A673 (cell line): ENCODE results near the gene GNPTAB. TPM values are rescaled to one million over a fixed set of nuclear protein-coding genes. Genes with fewer than 3 reads are reported as not detected.

Source experiments
- BruUV-seq: library from RNA; stranded (reverse); fragments of 400-500 nt; replicated peaks from 2 replicates; lab custom pipeline; 2021; lab: Mats Ljungman, UMichigan
- CTCF ChIA-PET: fragments of 300-600 bp; sonication (Branson Sonifier 250); formaldehyde crosslinking; loops from one replicate; lab custom pipeline; 2022; ENCODE audit warnings: antibody characterized with exemption; lab: Charles Lee
- POLR2A ChIA-PET: fragments of 300-600 bp; sonication (Branson Sonifier 250); formaldehyde crosslinking; loops from one replicate; lab custom pipeline; 2022; ENCODE audit warnings: antibody characterized with exemption; ENCODE audit not compliant: low non-redundant PET; lab: Charles Lee
- DNase-seq: peaks from one replicate; pipeline ENCODE4 v3.0.0-alpha.2; 2015; ENCODE audit warnings: low spot score
- H3K27ac ChIP-seq: fragments of 200-600 bp; sonication (generic); 2 replicates; pipeline ENCODE4 v1.5.1; 2016; ENCODE audit warnings: mixed run types, low read depth, mild to moderate bottlenecking, mixed read lengths, antibody characterized with exemption, low read length; ENCODE audit not compliant: poor library complexity, severe bottlenecking
- H3K27me3 ChIP-seq: fragments of 200-600 bp; sonication (generic); replicated peaks from 2 replicates; pipeline ENCODE4 v1.6.1; 2017; ENCODE audit warnings: mixed run types, low read depth, mild to moderate bottlenecking, mixed read lengths, antibody characterized with exemption, low read length; ENCODE audit not compliant: insufficient read depth, poor library complexity
- H3K36me3 ChIP-seq: fragments of 200-600 bp; sonication (generic); 2 replicates; pipeline ENCODE4 v1.6.1; 2016; ENCODE audit warnings: mixed run types, mild to moderate bottlenecking, mixed read lengths, antibody characterized with exemption, low read length; ENCODE audit not compliant: insufficient read depth, poor library complexity, severe bottlenecking
- H3K4me1 ChIP-seq: fragments of 200-600 bp; sonication (generic); 2 replicates; pipeline ENCODE4 v1.6.1; 2017; ENCODE audit warnings: mixed run types, mild to moderate bottlenecking, mixed read lengths, antibody characterized with exemption, low read length; ENCODE audit not compliant: insufficient read depth, poor library complexity, severe bottlenecking
- H3K4me3 ChIP-seq: fragments of 200-600 bp; sonication (generic); 2 replicates; pipeline ENCODE4 v1.5.1; 2016; ENCODE audit warnings: low read depth, mixed run types, mild to moderate bottlenecking, mixed read lengths, low read length; ENCODE audit not compliant: poor library complexity, severe bottlenecking
- H3K9me3 ChIP-seq: fragments of 200-600 bp; sonication (generic); 2 replicates; pipeline ENCODE4 v1.6.1; 2016; ENCODE audit warnings: mixed run types, low read depth, mild to moderate bottlenecking, mixed read lengths, antibody characterized with exemption, low read length; ENCODE audit not compliant: poor library complexity, severe bottlenecking
- CTCF ChIP-seq: fragments of 300-800, 200-600 bp; sonication (generic); conservative IDR thresholded peaks from 2 replicates; pipeline ENCODE4 v1.5.1; 2017; ENCODE audit warnings: low read depth, mild to moderate bottlenecking, antibody characterized with exemption, low read length, moderate library complexity, mixed read lengths
- EZH2 ChIP-seq: fragments of 200-600 bp; sonication (generic); IDR thresholded peaks from 2 replicates; pipeline ENCODE4 v1.6.1; 2017; ENCODE audit warnings: borderline replicate concordance, low read depth, mild to moderate bottlenecking, mixed read lengths, antibody characterized with exemption, low read length; ENCODE audit not compliant: poor library complexity, severe bottlenecking
- intact Hi-C: fragments of 100-400 bp; cut with micrococcal nuclease; formaldehyde crosslinking; loops from one replicate; pipeline ENCODE4 v1.10.0; 2022; ENCODE audit not compliant: unreplicated experiment
- total RNA-seq: library from RNA; stranded (reverse); gene quantifications from 2 replicates; pipeline ENCODE4 v1.2.3, GENCODE V29; 2021

Gene GNPTAB
- total RNA-seq, 1 experiment from 2014 or later: 19.9 TPM

GRCh38 chr12:101703487-101703886, 127.3 kb downstream of the GNPTAB start:
- no peak for DNase-seq
- BruUV-seq: no TSS peak
- intact Hi-C loops: no loop called here
- TF ChIP-seq EZH2: no peak
- no peak for TF ChIP-seq CTCF
- CTCF ChIA-PET: no interaction called here
- H3K4me1 ChIP-seq: no peaks in the 10 kb centered on the region
- H3K36me3 ChIP-seq: no peaks in the 10 kb centered on the region
- POLR2A ChIA-PET: no interaction called here
- no peak overlapping the region for H3K27ac ChIP-seq
- H3K27me3 ChIP-seq: no peaks in the 10 kb centered on the region
- no peak overlapping the region for H3K4me3 ChIP-seq
- H3K9me3 ChIP-seq: no peaks in the 10 kb centered on the region

- BruUV-seq: no TSS peak
- TF ChIP-seq CTCF: no peak
- TF ChIP-seq EZH2: no peak
- no peaks in the 10 kb centered on the region for H3K27me3 ChIP-seq
Observed at GRCh38 chr12:101700299-101700820, 130.4 kb downstream of the GNPTAB start.

GRCh38 chr12:101698800-101699347, 131.9 kb downstream of the GNPTAB start:
- CTCF ChIA-PET: no interaction called here
- TSS peak; percentile 29 for BruUV-seq
- DNase-seq: peak; percentile 15
- Histone ChIP-seq H3K27me3 (no peaks in the 10 kb centered on the region), H3K9me3 (no peaks in the 10 kb centered on the region), H3K4me1 (no peaks in the 10 kb centered on the region), H3K27ac (no peak overlapping the region), H3K36me3 (no peaks in the 10 kb centered on the region), H3K4me3 (peak overlapping the region; percentile 89)
- POLR2A ChIA-PET: no interaction called here
- intact Hi-C loops: no loop called here
- TF ChIP-seq EZH2 (no peak), CTCF (peak; percentile 37)

More at GRCh38 chr12:101700299-101700820, 130.4 kb downstream of the GNPTAB start:
- ChIA-PET CTCF (no interaction called here), POLR2A (no interaction called here)
- intact Hi-C loops: no loop called here
- Histone ChIP-seq H3K4me3 (no peak overlapping the region), H3K4me1 (no peaks in the 10 kb centered on the region), H3K36me3 (no peaks in the 10 kb centered on the region), H3K9me3 (no peaks in the 10 kb centered on the region), H3K27ac (no peak overlapping the region)
- no peak for DNase-seq
